CD4-positive, alpha-beta T cell (primary cell): Measurements from ENCODE around the gene ANO6. TPM values are rescaled to one million over a fixed set of nuclear protein-coding genes. Genes with fewer than 3 reads are reported as not detected.

Source experiments
- ATAC-seq: fragments of 200-7000 bp; cut with Tn5 transposase; one replicate; pipeline ENCODE4 v1.10.0; 2022; ENCODE audit warnings: mild to moderate bottlenecking; ENCODE audit not compliant: poor library complexity
- CTCF ChIA-PET: fragments of 350-600 bp; sonication (Branson Sonifier 250); formaldehyde crosslinking; loops from one replicate; lab custom pipeline; 2021; ENCODE audit warnings: antibody characterized with exemption, inconsistent platforms; lab: Charles Lee
- POLR2A ChIA-PET: fragments of 350-600 bp; sonication (Branson Sonifier 250); formaldehyde crosslinking; loops from one replicate; lab custom pipeline; 2021; ENCODE audit warnings: antibody characterized with exemption, inconsistent platforms; lab: Charles Lee
- DNase-seq, 14 experiments: peaks; one replicate each; pipeline ENCODE4 v3.0.0-alpha.2; 2013 to 2020; ENCODE audit warnings: mixed read lengths in 2 of 14
- H3K27ac ChIP-seq, 2 donors: one replicate each; pipeline versions ENCODE4 v1.5.1 to v1.7.0; 2013; ENCODE audit warnings: low read length in 2 of 2, low read depth in 1 of 2, mild to moderate bottlenecking in 1 of 2
- H3K27me3 ChIP-seq, 2 experiments: 1 replicate in 1 of 2; 2 replicates in 1 of 2; pipeline versions ENCODE4 v1.6.1 to v1.7.0; 2013; ENCODE audit warnings: low read length in 2 of 2, control low read depth in 1 of 2, mild to moderate bottlenecking in 1 of 2, moderate library complexity in 1 of 2; ENCODE audit not compliant: insufficient read depth in 2 of 2, control insufficient read depth in 1 of 2
- H3K36me3 ChIP-seq: one replicate; pipeline ENCODE4 v1.6.1; 2013; ENCODE audit warnings: low read length, control low read depth; ENCODE audit not compliant: insufficient read depth
- H3K4me1 ChIP-seq: one replicate; pipeline ENCODE4 v1.6.1; 2013; ENCODE audit warnings: low read length, control low read depth; ENCODE audit not compliant: insufficient read depth
- H3K4me3 ChIP-seq: one replicate; pipeline ENCODE4 v1.5.1; 2013; ENCODE audit warnings: mild to moderate bottlenecking, low read length, moderate library complexity
- H3K9me3 ChIP-seq, 2 experiments: 1 replicate in 1 of 2; 2 replicates in 1 of 2; pipeline versions ENCODE4 v1.6.1 to v1.7.0; 2013; ENCODE audit warnings: low read length in 2 of 2, mild to moderate bottlenecking in 2 of 2, control low read depth in 1 of 2, moderate library complexity in 1 of 2; ENCODE audit not compliant: control insufficient read depth in 1 of 2, insufficient read depth in 1 of 2
- H3K27ac Mint-ChIP-seq: one replicate; pipeline ENCODE4 v1.8.0; 2020; ENCODE audit warnings: mixed read lengths
- H3K27me3 Mint-ChIP-seq: one replicate; pipeline ENCODE4 v1.8.0; 2021; ENCODE audit warnings: mixed read lengths
- H3K36me3 Mint-ChIP-seq: one replicate; pipeline ENCODE4 v1.8.0; 2021; ENCODE audit warnings: low read depth, mixed read lengths
- H3K4me1 Mint-ChIP-seq: one replicate; pipeline ENCODE4 v1.8.0; 2021; ENCODE audit warnings: low read depth, mixed read lengths
- H3K4me3 Mint-ChIP-seq: one replicate; pipeline ENCODE4 v1.8.0; 2020; ENCODE audit warnings: mild to moderate bottlenecking, mixed read lengths
- H3K9me3 Mint-ChIP-seq: one replicate; pipeline ENCODE4 v1.8.0; 2020; ENCODE audit warnings: mixed read lengths
- CTCF ChIP-seq: fragments of 200-600 bp; IDR thresholded peaks from one replicate; pipeline ENCODE4 v1.8.0; 2022; ENCODE audit warnings: antibody characterized with exemption, mild to moderate bottlenecking
- intact Hi-C, 2 experiments: fragments of 100-400 bp; cut with DNase I in 1 of 2; cut with micrococcal nuclease in 1 of 2; formaldehyde crosslinking; loops; one replicate each; pipeline versions ENCODE4 v1.15.1 to v1.9.0; 2023 to 2025; cut with DNase I, micrococcal nuclease
- total RNA-seq, 174 experiments: library from RNA in 2 of 174; stranded (reverse) in 2 of 174; gene quantifications; one replicate each; pipeline ENCODE4 v1.2.3 and lab custom pipeline; 2021 to 2026

ANO6 gene
- total RNA-seq, 2 experiments from 2014 or later: 11.6 to 11.7 TPM

GRCh38 chr12:45200491-45201043 lies 15.3 kb upstream of the ANO6 start:
- no peaks in the 10 kb centered on the region for H3K36me3 Mint-ChIP-seq

GRCh38 chr12:45203767-45204166 lies 12.1 kb upstream of the ANO6 start:
- no peaks in the 10 kb centered on the region for H3K27me3 ChIP-seq
- Mint-ChIP-seq H3K36me3 (no peaks in the 10 kb centered on the region), H3K4me3 (no peak overlapping the region), H3K27ac (no peak overlapping the region), H3K4me1 (peaks cover 31% of the 10 kb centered on the region), H3K9me3 (no peaks in the 10 kb centered on the region), H3K27me3 (no peaks in the 10 kb centered on the region)
- no peak overlapping the region for H3K27ac ChIP-seq
- no peaks in the 10 kb centered on the region for H3K36me3 ChIP-seq
- no peak for TF ChIP-seq CTCF
- intact Hi-C loops: no loop called here
- H3K4me3 ChIP-seq: no peak overlapping the region
- H3K9me3 ChIP-seq: no peaks in the 10 kb centered on the region
- DNase-seq: no peak
- H3K4me1 ChIP-seq: peaks cover 22% of the 10 kb centered on the region
- ChIA-PET CTCF (no interaction called here), POLR2A (interaction anchor here (1.3 kb wide), 1 partner anchor 12 kb away, joined by 3 read pairs; the partner anchor contains the start of gene ANO6)
- no peak for ATAC-seq

More at GRCh38 chr12:45200491-45201043, 15.3 kb upstream of the ANO6 start:
- Histone ChIP-seq H3K27ac (no peak overlapping the region), H3K36me3 (no peaks in the 10 kb centered on the region), H3K4me3 (peak overlapping the region; percentile 31), H3K9me3 (no peaks in the 10 kb centered on the region), H3K27me3 (no peaks in the 10 kb centered on the region), H3K4me1 (peaks cover 15% of the 10 kb centered on the region)
- CTCF ChIA-PET: interaction anchor here (1.3 kb wide), 1 partner anchor 30 kb away, joined by 3 read pairs; no protein-coding TSS in a partner anchor
- intact Hi-C loops: no loop called here
- TF ChIP-seq CTCF: no peak
- DNase-seq: peak in 5 of 14 experiments; percentile 0 to 40 (median 37)
- Mint-ChIP-seq H3K27me3 (no peaks in the 10 kb centered on the region), H3K9me3 (no peaks in the 10 kb centered on the region), H3K4me1 (peaks cover 31% of the 10 kb centered on the region), H3K4me3 (peak overlapping the region; percentile 62), H3K27ac (peak overlapping the region; percentile 65)
- peak; percentile 55 for ATAC-seq
- POLR2A ChIA-PET: interaction anchor here (4.2 kb wide), 1 partner anchor 16 kb away, joined by 30 read pairs; the partner anchor contains the start of gene ANO6

GRCh38 chr12:45204757-45205156 lies 11.1 kb upstream of the ANO6 start:
- no peak overlapping the region for H3K4me3 ChIP-seq
- no peak for TF ChIP-seq CTCF
- DNase-seq (no peak), ATAC-seq (no peak)
- intact Hi-C loops: no loop called here
- H3K27ac ChIP-seq: no peak overlapping the region
- H3K9me3 Mint-ChIP-seq: no peaks in the 10 kb centered on the region
- CTCF ChIA-PET: no interaction called here
- H3K27me3 Mint-ChIP-seq: no peaks in the 10 kb centered on the region
- POLR2A ChIA-PET: interaction anchor here (1.3 kb wide), 1 partner anchor 11 kb away, joined by 3 read pairs; the partner anchor contains the start of gene ANO6
- H3K4me3 Mint-ChIP-seq: no peak overlapping the region
- no peaks in the 10 kb centered on the region for H3K36me3 Mint-ChIP-seq
- no peaks in the 10 kb centered on the region for H3K27me3 ChIP-seq
- no peak overlapping the region for H3K27ac Mint-ChIP-seq
- no peaks in the 10 kb centered on the region for H3K9me3 ChIP-seq
- peaks cover 30% of the 10 kb centered on the region for H3K4me1 Mint-ChIP-seq
- H3K4me1 ChIP-seq: peaks cover 22% of the 10 kb centered on the region
- no peaks in the 10 kb centered on the region for H3K36me3 ChIP-seq
